Progenitor cell of endocrine pancreas (in vitro differentiated cells): ENCODE data around the gene PHACTR2. TPM values are rescaled to one million over a fixed set of nuclear protein-coding genes. Genes with fewer than 3 reads are reported as not detected.
"Not testable (repeated sequence)": the region's sequence is repeated elsewhere in the genome, so short reads cannot be mapped to it uniquely, and the experiment has no call there.

ENCODE experiments used
- DNase-seq: peaks from one replicate; pipeline ENCODE4 v3.0.0; 2021; ENCODE audit warnings: low spot score; ENCODE audit not compliant: unreplicated experiment
- H3K27ac Mint-ChIP-seq: 2 replicates; pipeline ENCODE4 v1.8.0; 2021; ENCODE audit warnings: mild to moderate bottlenecking, moderate library complexity, mixed read lengths
- H3K27me3 Mint-ChIP-seq: 2 replicates; pipeline ENCODE4 v1.8.0; 2021; ENCODE audit warnings: mixed read lengths
- H3K36me3 Mint-ChIP-seq: 2 replicates; pipeline ENCODE4 v1.8.0; 2022; ENCODE audit warnings: mixed read lengths; ENCODE audit not compliant: insufficient read depth
- H3K4me1 Mint-ChIP-seq: 2 replicates; pipeline ENCODE4 v1.8.0; 2021; ENCODE audit warnings: low read depth, mixed read lengths
- H3K4me3 Mint-ChIP-seq: 2 replicates; pipeline ENCODE4 v1.8.0; 2021; ENCODE audit warnings: low read depth, mild to moderate bottlenecking, moderate library complexity, mixed read lengths
- H3K9me3 Mint-ChIP-seq: 2 replicates; pipeline ENCODE4 v1.8.0; 2021; ENCODE audit warnings: low read depth, mixed read lengths
- total RNA-seq: library from RNA; stranded (reverse); gene quantifications from 2 replicates; pipeline ENCODE4 v1.2.1, GENCODE V29; 2021
- TF ChIP-seq, protein P1 (sequence below): fragments of 200-600 bp; sonication (generic); IDR thresholded peaks from one replicate; pipeline ENCODE4 v1.5.0; 2021; ENCODE audit warnings: antibody characterized with exemption, mild to moderate bottlenecking; ENCODE audit not compliant: unreplicated experiment

Gene PHACTR2
- total RNA-seq, 1 donor from 2014 or later = 55.2 TPM

DNA sequence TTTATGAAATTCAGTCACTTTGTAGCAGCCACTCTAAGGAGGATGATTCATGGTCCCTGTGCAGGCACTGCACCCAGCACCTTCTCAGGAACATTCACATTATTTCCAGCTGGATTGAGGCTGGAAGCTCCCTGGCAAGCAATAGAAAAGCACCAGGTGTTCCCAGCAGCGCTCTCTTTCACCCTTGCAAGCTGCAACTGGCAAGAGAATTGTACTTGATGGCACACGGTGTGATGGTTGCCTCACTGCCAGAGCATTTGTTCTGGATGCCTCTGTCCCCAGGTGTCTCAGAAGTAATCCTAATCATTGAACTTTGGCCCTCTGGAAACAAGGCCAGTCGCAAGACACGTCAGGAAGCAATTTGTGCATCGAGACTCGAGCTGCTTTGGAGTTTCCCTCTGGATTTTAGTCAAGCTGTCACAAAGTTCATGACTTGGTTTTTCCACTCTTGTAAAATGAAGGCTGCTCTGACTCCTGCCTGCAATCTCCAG, 24.9 kb upstream of the PHACTR2 start:
- TF ChIP-seq, protein P1, sequence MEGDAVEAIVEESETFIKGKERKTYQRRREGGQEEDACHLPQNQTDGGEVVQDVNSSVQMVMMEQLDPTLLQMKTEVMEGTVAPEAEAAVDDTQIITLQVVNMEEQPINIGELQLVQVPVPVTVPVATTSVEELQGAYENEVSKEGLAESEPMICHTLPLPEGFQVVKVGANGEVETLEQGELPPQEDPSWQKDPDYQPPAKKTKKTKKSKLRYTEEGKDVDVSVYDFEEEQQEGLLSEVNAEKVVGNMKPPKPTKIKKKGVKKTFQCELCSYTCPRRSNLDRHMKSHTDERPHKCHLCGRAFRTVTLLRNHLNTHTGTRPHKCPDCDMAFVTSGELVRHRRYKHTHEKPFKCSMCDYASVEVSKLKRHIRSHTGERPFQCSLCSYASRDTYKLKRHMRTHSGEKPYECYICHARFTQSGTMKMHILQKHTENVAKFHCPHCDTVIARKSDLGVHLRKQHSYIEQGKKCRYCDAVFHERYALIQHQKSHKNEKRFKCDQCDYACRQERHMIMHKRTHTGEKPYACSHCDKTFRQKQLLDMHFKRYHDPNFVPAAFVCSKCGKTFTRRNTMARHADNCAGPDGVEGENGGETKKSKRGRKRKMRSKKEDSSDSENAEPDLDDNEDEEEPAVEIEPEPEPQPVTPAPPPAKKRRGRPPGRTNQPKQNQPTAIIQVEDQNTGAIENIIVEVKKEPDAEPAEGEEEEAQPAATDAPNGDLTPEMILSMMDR = no peak
- Mint-ChIP-seq H3K27me3 (no peaks in the 10 kb centered on the region), H3K4me3 (no peak overlapping the region)

GRCh38 chr6:143655541-143655940, 22.2 kb upstream of the PHACTR2 start:
- peaks cover 15% of the 10 kb centered on the region for H3K36me3 Mint-ChIP-seq
- H3K27me3 Mint-ChIP-seq = no peaks in the 10 kb centered on the region
- H3K9me3 Mint-ChIP-seq = peaks cover 23% of the 10 kb centered on the region
- no peak overlapping the region for H3K4me3 Mint-ChIP-seq
- H3K27ac Mint-ChIP-seq = no peak overlapping the region
- peaks cover 7% of the 10 kb centered on the region for H3K4me1 Mint-ChIP-seq
- DNase-seq = no peak
- TF ChIP-seq, protein P1 = no peak

More for the DNA sequence above, 24.9 kb upstream of the PHACTR2 start:
- no peak for DNase-seq
- Mint-ChIP-seq H3K27ac (peak overlapping the region; percentile 35), H3K9me3 (peaks cover 26% of the 10 kb centered on the region), H3K4me1 (peaks cover 10% of the 10 kb centered on the region), H3K36me3 (peaks cover 8% of the 10 kb centered on the region)

DNA sequence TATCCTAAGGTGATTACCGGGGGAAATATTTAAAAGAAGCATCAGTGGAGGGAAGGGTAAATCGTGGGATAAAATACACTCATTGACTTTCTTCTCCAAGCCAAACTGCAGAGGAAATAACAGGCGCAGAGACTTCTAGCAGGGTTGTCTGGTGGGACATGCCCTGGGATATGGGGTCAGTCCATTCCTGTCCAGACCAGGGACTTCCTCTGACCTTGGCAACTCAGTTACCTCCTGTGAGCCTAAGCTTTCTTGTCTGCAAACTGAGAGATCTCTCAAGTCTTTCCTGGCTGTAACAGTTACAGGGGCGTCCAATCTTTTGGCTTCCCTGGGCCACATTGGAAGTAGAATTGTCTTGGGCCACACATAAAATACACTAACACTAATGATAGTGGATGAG, 21.7 kb upstream of the PHACTR2 start:
- TF ChIP-seq, protein P1 = no peak
- Mint-ChIP-seq H3K36me3 (peaks cover 16% of the 10 kb centered on the region), H3K27me3 (no peaks in the 10 kb centered on the region), H3K4me1 (peaks cover 7% of the 10 kb centered on the region), H3K9me3 (peaks cover 24% of the 10 kb centered on the region), H3K27ac (no peak overlapping the region), H3K4me3 (no peak overlapping the region)
- DNase-seq = no peak

GRCh38 chr6:143657809-143658208, 20.0 kb upstream of the PHACTR2 start:
- no peaks in the 10 kb centered on the region for H3K27me3 Mint-ChIP-seq
- TF ChIP-seq, protein P1 = no peak

DNA sequence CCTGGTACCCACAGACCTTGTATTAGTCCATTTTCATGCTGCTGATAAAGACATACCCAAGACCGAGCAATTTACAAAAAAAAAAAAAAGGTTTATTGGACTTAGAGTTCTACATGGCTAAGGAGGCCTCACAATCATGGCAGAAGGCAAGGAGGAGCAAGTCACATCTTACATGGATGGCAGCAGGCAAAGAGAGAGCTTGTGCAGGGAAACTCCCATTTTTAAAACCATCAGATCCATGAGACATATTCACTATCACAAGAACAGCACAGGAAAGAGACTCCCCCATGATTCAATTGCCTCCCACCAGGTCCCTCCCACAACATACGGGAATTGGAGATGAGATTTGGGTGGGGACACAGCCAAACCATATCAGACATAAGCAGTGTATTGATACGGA, 17.6 kb upstream of the PHACTR2 start:
- H3K4me1 Mint-ChIP-seq, DNase-seq, H3K27me3 Mint-ChIP-seq, H3K4me3 Mint-ChIP-seq, H3K27ac Mint-ChIP-seq: not testable (repeated sequence)
- peaks cover 37% of the 10 kb centered on the region for H3K9me3 Mint-ChIP-seq
- H3K36me3 Mint-ChIP-seq = peaks cover 24% of the 10 kb centered on the region

More at GRCh38 chr6:143657809-143658208, 20.0 kb upstream of the PHACTR2 start:
- Mint-ChIP-seq H3K4me1 (peaks cover 8% of the 10 kb centered on the region), H3K36me3 (peaks cover 16% of the 10 kb centered on the region), H3K27ac (no peak overlapping the region), H3K9me3 (peaks cover 24% of the 10 kb centered on the region), H3K4me3 (no peak overlapping the region)
- DNase-seq = no peak

- Mint-ChIP-seq H3K36me3 (peaks cover 43% of the 10 kb centered on the region), H3K4me1 (peaks cover 2% of the 10 kb centered on the region)
Observed at GRCh38 chr6:143664171-143664570, 13.6 kb upstream of the PHACTR2 start.

GRCh38 chr6:143666007-143666406, 11.8 kb upstream of the PHACTR2 start:
- H3K4me1 Mint-ChIP-seq, H3K4me3 Mint-ChIP-seq, H3K27ac Mint-ChIP-seq, H3K27me3 Mint-ChIP-seq, DNase-seq: not testable (repeated sequence)
- peaks cover 52% of the 10 kb centered on the region for H3K9me3 Mint-ChIP-seq
- H3K36me3 Mint-ChIP-seq = peaks cover 30% of the 10 kb centered on the region

More at GRCh38 chr6:143664171-143664570, 13.6 kb upstream of the PHACTR2 start:
- no peak overlapping the region for H3K4me3 Mint-ChIP-seq
- H3K9me3 Mint-ChIP-seq = peaks cover 62% of the 10 kb centered on the region
- no peak overlapping the region for H3K27ac Mint-ChIP-seq
- H3K27me3 Mint-ChIP-seq = no peaks in the 10 kb centered on the region
- DNase-seq = no peak
- TF ChIP-seq, protein P1 = no peak

DNA sequence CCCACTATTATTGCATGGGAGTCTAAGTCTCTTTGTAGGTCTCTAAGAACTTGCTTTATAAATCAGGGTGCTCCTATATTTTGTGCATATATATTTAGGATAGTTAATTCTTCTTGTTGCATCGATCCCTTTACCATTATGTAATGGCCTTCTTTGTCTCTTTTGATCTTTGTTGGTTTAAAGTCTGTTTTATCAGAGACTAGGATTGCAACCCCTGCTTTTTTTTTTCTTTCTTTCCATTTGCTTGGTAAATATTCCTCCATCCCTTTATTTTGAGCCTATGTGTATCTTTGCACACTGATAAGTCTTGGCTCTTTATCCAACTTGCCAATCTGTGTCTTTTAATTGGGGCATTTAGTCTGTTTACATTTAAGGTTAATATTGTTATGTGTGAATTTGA, 8.3 kb upstream of the PHACTR2 start:
- Mint-ChIP-seq H3K9me3 (peaks cover 42% of the 10 kb centered on the region), H3K4me1 (peaks cover 15% of the 10 kb centered on the region), H3K36me3 (peaks cover 24% of the 10 kb centered on the region)
- H3K27ac Mint-ChIP-seq, DNase-seq, H3K4me3 Mint-ChIP-seq, H3K27me3 Mint-ChIP-seq: not testable (repeated sequence)
